NCI-H446 treated with DMSO at 0.1 percent for 48 hours (cell line): Measurements from ENCODE around the gene UTRN.

ENCODE experiments used
- DNase-seq: peaks from one replicate; lab custom pipeline; 2025; lab: John Stamatoyannopoulos, UW

UTRN gene

DNA sequence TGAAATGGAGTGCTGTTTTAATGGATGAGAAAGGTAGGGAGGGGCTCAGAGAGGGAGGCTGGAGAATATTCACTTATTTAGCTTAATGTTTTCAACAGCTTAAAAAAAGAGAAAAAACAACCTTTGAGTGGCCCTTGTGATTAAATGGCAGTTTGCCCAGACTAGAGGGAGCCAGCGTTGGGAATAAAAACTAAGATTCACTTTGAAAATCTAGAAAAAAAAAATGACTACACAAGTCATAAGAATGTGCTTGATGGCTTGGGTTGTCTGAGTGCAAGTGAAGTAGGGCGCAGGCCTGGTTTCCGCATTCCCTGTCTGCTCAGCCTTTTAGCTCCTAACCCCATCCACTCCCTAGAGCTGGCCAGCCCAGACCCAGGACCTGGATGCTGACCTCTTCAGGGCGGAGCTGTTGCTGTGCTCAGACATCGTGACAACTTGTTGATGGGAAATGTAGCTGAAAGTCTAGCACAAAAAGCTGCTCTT lies 28.9 kb downstream of the UTRN start:
- DNase-seq = no peak

DNA sequence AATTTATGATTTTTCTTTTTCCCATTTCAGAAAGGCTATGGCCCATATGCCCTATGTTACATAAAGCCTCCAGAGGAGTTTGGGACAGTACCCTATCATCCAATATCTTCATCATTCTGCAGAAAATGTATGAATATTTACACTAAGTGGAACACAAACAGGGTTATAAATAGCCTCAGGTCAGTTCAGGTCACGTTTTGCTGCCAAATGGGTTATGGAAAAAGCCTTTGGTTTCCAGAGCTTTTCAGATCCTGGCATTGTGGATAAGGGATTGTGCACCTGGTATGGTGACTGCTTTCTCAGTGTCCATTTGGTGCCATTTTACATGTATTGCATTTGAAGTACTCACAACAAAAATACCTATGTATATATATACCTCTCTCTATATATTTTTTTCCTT lies 29.4 kb downstream of the UTRN start:
- no peak for DNase-seq

DNA sequence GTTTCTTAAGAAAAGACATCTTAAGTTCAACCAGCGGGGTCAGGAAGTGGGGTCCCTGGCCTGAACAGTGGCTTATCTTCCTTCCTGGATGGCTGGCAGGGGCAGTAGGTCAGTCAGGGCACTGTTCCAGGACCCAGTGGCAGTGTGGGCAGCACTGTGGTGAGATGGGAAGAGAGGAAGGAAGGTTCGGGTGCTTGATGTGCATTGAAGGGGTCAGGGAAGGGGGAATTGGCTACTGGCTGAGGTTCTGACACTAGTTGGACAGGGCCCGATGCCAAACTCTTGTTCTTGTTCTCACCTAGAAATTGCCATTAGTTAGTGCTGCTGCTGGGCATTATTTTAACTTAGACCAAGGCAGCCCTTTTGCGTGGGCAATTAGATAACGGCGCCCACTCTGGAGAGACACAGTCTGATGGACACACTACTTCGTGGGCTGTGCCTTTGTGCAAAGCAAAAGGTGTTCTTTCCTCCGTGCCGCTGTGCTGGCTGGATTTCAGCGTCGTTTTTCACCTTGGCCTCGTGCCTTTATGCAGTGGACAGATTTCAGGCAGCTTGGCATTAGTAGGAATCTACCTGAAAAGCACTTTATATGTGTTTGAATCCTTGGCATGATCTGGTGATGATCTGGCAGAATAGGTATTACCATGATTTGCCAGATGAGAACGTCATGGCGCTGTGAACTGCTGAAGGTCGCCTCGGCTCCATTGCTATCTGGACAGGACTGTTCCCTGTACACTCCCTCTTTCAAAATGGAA lies 30.3 kb downstream of the UTRN start:
- no peak for DNase-seq

DNA sequence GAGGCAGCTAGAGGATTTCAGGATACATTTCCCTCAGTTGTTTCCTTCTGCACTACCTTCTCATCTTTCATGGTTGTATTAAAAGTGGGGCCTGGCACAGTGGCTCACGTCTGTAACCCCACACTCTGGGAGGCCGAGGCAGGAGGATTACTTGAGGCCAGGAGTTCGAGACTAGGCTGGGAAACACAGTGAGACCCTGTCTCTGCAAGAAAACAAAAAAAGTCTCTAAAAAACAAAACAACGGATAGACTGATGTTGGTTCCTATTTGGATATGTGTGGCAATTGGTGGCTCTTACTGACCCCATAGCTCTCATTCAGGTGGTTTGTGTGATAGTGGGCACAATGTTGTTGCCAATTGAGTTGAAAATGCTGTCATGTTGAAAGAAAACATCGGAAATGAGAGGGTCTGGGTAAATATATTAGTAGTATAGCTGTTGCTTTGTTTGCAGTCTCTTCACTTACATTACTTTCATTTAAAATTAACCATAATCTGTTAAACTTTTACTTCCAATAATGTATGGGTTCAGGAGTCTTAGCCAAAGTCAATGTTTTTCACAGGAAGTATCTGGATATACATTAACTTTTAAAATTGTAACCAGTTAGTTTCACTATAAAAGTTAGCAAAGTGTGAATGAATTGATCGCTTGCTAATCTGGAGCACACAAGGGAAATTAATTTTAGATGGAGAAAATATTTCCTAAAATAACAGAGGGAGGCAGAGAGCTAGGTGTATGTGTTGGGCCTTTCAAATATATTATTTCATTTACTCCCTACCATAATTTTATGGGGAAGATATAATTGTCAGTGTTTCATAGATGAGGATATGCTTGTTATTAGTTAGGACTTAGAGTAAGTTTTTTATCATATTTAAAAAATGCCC lies 31.1 kb downstream of the UTRN start:
- no peak for DNase-seq

DNA sequence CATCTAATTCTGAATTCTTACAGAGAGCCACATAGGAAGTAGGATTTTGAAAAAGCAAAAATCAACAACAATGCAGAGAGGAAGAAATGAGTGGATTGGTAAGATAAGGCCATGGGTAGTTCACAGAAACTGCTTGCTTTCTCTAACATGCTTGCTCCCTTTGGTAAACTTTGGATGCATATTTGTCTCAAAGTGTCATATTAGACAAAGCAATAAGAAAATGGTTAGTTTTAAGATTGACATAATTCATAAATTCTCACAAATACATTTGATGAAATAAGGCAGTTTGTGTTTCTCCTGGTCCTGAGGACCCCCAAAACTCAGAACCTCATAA lies 31.7 kb downstream of the UTRN start:
- no peak for DNase-seq

DNA sequence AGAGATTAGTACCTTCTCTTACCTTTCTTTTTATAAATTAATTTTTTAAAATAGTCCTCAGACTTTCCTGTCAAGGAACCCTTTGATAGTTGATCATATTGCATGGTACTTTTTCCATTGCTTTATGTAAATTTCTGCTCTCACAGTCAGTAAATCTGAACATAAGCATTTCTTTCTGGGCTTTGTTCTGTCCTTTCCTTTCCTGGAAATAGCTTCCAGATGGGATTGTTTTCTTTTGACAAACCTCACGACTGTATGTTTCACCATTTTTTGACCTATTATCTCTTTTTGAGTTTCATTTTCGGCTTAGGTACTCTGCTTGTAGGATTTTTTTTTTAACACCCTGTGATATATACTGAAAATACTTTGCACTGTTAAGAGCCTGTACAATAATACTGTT lies 32.6 kb downstream of the UTRN start:
- DNase-seq = no peak

DNA sequence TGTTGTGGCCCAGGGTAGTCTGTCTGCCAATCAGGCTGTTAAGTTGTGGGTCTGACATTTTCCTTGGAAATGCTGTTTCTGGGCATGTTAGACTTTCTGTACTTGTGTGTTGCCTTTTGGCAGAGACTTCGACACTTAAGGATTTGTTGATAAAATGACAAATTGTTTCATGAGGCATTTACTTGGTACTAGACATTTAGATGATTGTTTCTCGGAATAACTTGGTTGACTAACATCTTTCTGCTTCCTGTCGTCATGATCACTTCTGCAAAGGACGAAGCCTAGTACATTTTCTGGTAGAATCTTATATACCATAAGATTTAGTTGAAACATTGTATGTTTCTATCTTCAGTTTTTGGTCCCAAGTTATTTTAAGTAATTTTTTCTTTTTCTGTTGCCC lies 34.1 kb downstream of the UTRN start:
- no peak for DNase-seq

DNA sequence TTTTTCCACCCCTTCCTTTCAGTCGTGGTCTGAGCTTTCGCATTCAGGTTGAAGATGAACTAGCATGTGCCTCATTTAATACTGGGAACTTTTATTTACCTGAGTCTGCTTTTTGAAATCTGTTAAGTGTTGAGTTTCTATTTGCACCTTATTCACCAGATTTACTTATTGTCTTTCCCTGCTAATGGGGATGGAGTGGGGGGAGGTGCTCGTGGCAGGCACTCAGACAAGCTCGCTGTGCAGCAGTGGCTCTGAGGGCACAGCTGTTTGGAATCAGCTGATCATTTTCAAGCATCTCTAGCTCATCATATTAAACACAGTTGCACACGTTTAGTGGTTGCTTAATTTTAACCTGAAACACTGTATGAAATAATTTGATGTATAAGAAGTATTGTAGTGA lies 35.6 kb downstream of the UTRN start:
- DNase-seq = no peak

DNA sequence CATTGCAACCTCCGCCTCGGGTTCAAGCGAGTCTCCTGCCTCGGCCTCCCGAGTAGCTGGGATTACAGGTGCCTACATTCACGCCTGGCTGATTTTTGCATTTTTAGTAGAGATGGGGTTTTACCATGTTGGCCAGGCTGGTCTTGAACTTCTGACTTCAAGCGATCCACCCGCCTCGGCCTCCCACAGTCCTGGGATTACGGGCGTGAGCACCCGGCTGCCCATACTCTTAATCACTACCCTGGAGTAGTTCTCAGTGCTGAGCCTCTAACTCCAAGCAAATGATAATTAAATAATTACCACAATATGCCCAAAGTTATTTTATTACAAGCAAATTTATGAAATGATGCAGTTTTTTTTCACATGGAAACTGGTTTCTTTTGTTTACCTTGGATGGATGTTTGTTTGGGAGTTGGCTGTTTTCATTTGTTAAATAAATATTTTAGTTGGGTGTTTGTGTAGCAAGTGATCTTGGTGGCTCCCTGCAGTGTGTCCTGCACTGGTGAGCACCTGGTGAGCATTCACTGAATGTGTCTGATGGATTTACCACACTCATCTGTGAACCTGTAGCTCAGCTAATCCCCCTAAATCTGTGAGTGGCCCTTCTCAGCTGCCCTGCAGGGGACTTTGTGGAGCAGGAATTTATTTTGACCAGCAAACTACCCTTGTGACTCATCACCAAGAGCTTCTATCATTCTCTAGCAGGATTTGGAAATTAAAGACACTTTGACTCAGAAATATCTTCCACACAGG lies 36.9 kb downstream of the UTRN start:
- no peak for DNase-seq

DNA sequence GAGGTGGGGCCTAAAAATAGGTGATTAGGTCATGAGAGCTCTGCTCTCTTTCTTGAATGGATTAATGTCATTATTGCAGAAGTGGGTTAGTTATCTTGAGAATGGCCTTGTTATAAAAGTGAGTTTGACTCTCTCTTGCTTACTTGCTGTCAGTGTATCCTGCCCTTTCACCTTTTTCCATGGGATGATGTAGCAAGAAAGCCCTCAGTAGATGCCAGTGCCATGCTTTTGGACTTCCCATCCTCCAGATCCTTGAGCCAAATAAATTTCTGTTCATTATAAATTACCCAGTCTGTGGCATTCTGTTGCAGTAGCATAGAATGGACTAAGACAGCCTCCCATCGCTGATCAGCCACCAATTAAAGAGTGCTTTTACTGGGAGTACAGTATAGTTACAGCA lies 40.1 kb downstream of the UTRN start:
- DNase-seq = no peak

DNA sequence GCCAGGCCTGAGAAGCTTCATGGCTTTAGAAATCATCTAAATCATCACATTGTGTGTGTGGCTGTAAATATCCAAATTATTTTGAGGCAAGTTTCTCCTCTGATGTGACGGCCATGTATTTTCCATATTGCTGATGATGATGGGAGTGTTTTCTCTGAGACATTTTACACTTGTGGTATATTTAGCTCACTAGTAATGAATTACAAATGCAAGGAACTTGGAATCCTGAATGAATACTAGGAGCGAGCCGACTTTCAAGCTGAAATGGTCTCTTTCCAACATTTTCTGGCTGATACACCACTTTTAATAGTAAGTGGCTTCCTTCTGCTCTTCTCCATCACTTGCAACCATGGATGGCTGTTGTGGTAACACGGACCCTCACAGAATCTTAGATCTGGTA lies 41.3 kb downstream of the UTRN start:
- DNase-seq = no peak

DNA sequence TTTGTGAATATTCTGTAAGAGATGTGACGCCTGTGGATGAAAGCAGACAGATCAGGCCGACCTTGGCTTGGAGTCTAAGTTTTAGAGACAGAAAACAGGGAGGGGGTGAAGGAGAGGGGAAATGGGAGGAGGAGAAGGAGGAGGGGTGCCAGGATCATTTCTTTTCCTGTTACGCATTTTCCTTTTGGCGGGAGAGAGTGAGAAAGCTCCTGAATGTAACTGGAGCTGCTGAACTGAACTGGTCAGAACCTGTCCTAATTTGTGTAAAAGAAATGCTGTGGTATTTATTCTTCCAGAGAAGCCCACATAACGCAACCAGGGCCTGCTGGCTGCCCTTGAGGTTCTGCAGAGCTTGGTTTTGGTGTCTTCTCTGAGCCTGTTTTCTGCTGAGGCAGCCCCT lies 41.9 kb downstream of the UTRN start:
- no peak for DNase-seq

DNA sequence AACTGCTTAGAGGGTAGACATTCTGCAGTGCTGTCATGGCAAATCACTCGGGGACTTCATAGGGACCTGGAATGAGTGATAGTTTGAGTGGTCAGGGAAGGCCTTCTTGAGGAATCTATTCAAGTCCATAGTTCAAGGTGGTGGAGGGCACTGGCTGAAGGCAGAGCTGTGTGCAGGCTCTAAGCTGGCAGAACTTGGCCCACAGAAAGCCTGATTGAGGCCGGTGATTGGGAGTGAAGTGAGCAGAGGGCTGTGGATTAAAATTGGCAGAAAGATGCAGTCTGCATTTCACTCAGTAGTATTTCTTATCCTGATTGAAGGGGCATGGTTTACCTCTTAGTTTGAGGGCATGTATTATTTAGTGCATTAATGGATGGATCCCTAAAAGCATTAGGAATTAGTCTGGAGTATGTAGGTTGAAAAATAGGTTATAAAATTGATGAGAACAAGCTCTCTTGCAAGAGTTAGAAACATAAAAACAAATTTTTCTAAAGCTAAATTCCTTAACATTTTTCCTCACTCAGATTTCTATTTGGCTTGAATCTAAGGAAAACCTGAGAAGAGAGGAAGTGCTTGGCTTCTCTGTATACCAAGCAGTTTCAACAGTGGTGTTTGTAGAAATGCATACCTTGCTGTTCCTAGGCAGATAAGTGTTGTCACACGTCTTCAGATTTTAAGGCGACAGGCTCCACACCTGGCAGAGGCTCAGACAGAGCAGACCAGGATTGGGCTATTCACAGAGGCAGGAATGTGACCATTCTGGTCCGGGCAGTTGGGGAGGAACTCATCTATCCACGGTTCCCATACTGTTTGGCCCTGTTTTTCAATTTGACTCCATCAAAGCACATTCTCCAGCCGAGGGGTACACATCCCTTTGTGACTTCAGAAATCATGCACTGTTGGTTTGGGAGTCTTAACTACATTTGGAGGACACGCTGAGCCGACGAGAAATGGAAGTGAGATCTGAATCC lies 45.2 kb downstream of the UTRN start:
- DNase-seq = no peak

DNA sequence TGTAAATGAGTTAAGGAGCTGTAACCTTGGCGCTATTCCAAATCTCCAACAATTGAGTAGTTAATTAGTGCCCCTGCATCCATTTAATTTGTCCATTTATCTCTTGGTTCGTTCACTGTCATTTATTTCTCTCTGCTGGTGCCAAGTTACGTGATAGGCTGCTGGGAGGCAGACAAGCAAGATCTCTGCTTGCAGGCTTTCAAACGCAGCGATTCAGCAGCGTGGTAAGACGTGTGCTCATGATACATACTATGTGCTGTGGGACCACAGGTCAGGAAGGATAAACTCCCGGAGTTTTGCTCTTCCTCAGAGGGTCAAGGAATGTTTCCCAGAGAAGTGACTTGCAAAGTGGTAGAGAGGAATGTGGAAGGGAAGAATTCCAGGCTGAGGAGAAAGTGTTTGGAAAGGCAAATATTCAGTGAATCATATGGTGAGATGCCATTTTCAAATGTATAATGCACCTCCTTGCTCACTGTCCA lies 46.4 kb downstream of the UTRN start:
- DNase-seq = no peak

DNA sequence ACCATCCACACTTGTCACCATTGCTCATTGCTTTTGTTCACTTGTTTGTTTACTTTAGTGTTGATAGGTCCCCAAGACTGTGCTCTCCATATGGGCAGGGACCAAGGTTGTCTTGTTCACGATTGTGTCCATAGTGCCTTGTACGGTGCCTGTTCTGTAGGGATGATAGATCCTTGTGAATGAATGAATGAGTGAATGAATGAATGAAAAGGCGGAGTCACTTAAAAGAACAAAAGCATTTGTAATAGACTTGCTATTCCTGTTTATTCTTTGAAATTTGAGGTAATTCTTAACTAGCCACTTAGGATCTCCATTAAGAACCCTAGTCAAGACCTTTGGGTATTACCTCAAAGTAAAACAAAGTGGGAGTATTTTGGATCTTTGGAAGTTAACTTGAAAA lies 47.0 kb downstream of the UTRN start:
- no peak for DNase-seq

DNA sequence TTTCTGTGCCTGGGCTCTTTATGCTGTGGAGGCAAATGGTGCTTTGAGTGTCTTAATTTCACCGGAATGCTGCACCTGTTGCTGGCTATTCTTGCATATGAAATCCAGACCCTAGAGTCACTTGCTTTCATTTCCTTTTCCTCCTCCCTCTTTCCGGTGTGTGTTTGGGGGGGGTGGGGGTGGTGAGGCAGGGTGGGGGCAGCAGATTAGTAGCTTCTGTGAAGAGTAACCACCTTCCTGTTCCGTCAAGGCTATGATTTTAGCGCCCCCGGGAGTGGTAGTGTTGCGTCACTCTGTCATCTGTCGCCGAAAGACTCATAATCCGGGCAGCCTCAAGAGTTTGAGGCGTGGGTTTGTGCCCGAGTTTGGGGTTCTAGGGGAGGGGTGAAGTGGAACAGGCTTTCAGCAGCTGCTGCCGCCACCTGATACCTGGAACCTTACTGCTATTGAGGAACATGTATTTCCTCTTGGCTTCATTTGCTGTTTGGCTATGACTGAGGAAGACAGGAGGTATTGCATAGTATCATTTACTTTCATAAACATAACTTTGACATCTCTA lies 49.1 kb downstream of the UTRN start:
- no peak for DNase-seq
